ENCODE results near the gene TRMT11. TPM values are rescaled to one million over a fixed set of nuclear protein-coding genes. Genes with fewer than 3 reads are reported as not detected.

Gene TRMT11
- total RNA-seq, 1 donor from 2014 or later, result 9.2 TPM

DNA sequence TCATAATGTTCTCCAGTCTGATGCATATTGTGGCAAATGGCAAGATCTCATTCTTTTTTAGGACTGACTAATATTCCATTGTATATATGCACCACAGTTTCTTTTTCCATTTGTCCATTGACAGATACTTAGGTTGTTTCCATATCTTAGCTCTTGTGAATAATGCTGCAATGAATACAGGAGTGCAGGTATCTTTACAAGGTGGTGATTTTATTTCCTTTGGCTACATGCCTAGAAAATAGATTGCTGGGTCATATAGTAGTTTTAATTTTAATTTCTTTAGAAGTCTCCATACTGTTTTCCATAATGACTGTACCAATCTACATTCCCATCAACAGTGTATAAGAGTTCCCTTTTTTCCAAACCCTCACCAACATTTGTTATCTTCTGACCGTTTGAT is 97.5 kb downstream of the TRMT11 start:
- Histone ChIP-seq H3K27ac (replicated peaks) (no peak overlapping the region), H3K36me3 (no peaks in the 10 kb centered on the region), H3K4me3 (no peak overlapping the region), H3K4me1 (no peaks in the 10 kb centered on the region), H3K27me3 (ENCODE audit: low read depth) (no peaks in the 10 kb centered on the region), H3K9me3 (replicated peaks) (no peaks in the 10 kb centered on the region)
- DNase-seq, result no peak
- TF ChIP-seq, protein P1, sequence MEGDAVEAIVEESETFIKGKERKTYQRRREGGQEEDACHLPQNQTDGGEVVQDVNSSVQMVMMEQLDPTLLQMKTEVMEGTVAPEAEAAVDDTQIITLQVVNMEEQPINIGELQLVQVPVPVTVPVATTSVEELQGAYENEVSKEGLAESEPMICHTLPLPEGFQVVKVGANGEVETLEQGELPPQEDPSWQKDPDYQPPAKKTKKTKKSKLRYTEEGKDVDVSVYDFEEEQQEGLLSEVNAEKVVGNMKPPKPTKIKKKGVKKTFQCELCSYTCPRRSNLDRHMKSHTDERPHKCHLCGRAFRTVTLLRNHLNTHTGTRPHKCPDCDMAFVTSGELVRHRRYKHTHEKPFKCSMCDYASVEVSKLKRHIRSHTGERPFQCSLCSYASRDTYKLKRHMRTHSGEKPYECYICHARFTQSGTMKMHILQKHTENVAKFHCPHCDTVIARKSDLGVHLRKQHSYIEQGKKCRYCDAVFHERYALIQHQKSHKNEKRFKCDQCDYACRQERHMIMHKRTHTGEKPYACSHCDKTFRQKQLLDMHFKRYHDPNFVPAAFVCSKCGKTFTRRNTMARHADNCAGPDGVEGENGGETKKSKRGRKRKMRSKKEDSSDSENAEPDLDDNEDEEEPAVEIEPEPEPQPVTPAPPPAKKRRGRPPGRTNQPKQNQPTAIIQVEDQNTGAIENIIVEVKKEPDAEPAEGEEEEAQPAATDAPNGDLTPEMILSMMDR (IDR thresholded peaks at IDR 0.05; ENCODE audit: borderline replicate concordance), result no peak
- intact Hi-C loops (cut with micrococcal nuclease), result no loop called here

DNA sequence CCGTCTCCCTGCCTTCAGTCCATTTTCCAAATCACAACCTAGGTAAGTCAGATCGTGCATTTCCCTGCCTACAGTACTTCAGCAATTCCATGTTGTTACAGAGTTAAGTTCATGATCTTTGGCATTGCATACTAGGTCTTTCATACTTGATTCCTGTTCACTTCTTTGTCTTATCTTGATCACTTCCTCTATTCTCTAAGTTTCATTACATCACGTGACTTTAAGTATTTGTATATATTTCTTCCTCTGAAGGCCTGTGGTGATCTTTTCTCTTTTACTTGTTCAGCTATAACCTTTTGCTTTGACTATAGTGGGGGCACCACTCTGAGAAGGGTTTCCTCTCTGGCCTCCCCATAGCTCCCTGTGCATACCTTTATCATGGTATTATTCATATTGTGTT is 100.2 kb downstream of the TRMT11 start:
- no peak for DNase-seq
- TF ChIP-seq, protein P1 (IDR thresholded peaks at IDR 0.05; ENCODE audit: borderline replicate concordance), result no peak
- H3K36me3 ChIP-seq, result no peaks in the 10 kb centered on the region
- no peak overlapping the region for H3K4me3 ChIP-seq
- peaks cover 5% of the 10 kb centered on the region for H3K27me3 ChIP-seq (ENCODE audit: low read depth)
- H3K27ac ChIP-seq (replicated peaks), result no peak overlapping the region
- H3K9me3 ChIP-seq (replicated peaks), result no peaks in the 10 kb centered on the region
- no peaks in the 10 kb centered on the region for H3K4me1 ChIP-seq
- intact Hi-C loops (cut with micrococcal nuclease), result no loop called here

Other genes with a start within 250 kb of the TRMT11 start
- 25.6 TPM for gene HEY2, start 236.9 kb upstream of the TRMT11 start, total RNA-seq
- gene NCOA7, start 195.6 kb upstream of the TRMT11 start, total RNA-seq, result 10.3 TPM
- gene HINT3, start 29.8 kb upstream of the TRMT11 start, total RNA-seq, result 32.9 TPM

Measured in left ventricle myocardium inferior (tissue), 1 donor.